Thoracic aorta (tissue), 2 donors: ENCODE data around the gene TAS2R60. TPM values are rescaled to one million over a fixed set of nuclear protein-coding genes. Genes with fewer than 3 reads are reported as not detected.
A peak's percentile ranks its signal among the peaks of the same experiment; 100 is the strongest.

Experiments used
- ATAC-seq: fragments of 150-250 bp; one replicate; pipeline ENCODE4 v1.8.0; 2017; ENCODE audit warnings: low read depth; ENCODE audit not compliant: insufficient number of reproducible peaks, low FRiP score
- DNase-seq: peaks from one replicate; pipeline ENCODE4 v3.0.0-alpha.2; 2020; ENCODE audit warnings: low spot score
- H3K27ac ChIP-seq, 2 donors: fragments of 200-600 bp; sonication (generic); 1 replicate in 1 of 2; 2 replicates in 1 of 2; pipeline ENCODE4 v1.5.1; 2016; ENCODE audit warnings: mild to moderate bottlenecking in 2 of 2, moderate library complexity in 2 of 2
- H3K27me3 ChIP-seq: fragments of 200-600 bp; sonication (generic); replicated peaks from 2 replicates; pipeline ENCODE4 v1.6.0; 2016; ENCODE audit warnings: mild to moderate bottlenecking; ENCODE audit not compliant: insufficient read depth
- H3K36me3 ChIP-seq: fragments of 200-600 bp; sonication (generic); one replicate; pipeline ENCODE4 v1.5.1; 2016
- H3K4me1 ChIP-seq, 2 donors: fragments of 200-600 bp; sonication (generic); 1 replicate in 1 of 2; 2 replicates in 1 of 2; pipeline versions ENCODE4 v1.5.1 to v1.6.0; 2016; ENCODE audit warnings: low read depth in 2 of 2, mild to moderate bottlenecking in 1 of 2; ENCODE audit not compliant: control insufficient read depth in 1 of 2
- H3K4me3 ChIP-seq: fragments of 200-600 bp; sonication (generic); 2 replicates; pipeline ENCODE4 v1.5.1; 2016; ENCODE audit warnings: mild to moderate bottlenecking
- H3K9me3 ChIP-seq: fragments of 200-600 bp; sonication (generic); 2 replicates; pipeline ENCODE4 v1.5.1; 2016
- CTCF ChIP-seq: fragments of 200-600 bp; sonication (generic); IDR thresholded peaks from one replicate; pipeline ENCODE4 v1.5.1; 2019; ENCODE audit warnings: antibody characterized with exemption
- total RNA-seq, 2 donors: library from RNA; depleted of rRNA; stranded (reverse); fragments of >200 nt; gene quantifications; one replicate each; pipeline versions ENCODE4 v1.1.0 to v1.2.3, GENCODE V29; 2016

TAS2R60 gene, protein sequence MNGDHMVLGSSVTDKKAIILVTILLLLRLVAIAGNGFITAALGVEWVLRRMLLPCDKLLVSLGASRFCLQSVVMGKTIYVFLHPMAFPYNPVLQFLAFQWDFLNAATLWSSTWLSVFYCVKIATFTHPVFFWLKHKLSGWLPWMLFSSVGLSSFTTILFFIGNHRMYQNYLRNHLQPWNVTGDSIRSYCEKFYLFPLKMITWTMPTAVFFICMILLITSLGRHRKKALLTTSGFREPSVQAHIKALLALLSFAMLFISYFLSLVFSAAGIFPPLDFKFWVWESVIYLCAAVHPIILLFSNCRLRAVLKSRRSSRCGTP
- 1 to 10 TPM in 1 of 2 donors, not detected in 1; 8.5 TPM for total RNA-seq

DNA sequence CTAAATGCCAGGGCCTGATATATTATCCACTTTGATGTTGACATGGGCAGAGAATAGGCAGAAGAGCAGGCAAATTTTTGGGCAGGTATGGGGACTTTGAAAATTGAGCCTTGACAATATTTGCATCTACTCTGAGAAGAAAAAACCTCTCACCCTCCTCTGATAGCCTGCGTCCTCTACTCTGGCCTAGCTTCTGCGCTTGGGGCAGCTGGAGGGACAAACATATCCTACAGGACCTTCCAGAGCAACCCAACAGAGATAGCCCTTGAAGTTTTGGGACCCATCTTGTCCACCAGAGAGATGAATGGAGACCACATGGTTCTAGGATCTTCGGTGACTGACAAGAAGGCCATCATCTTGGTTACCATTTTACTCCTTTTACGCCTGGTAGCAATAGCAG is at the start of gene TAS2R60:
TAS2R60 (plus strand) TSS at position 301 of the 400 bp plus-strand sequence; CDS start at position 301, 0 bp downstream.
- ATAC-seq, result no peak
- TF ChIP-seq CTCF, result no peak
- no peaks in the 10 kb centered on the region for H3K9me3 ChIP-seq
- no peaks in the 10 kb centered on the region for H3K36me3 ChIP-seq
- H3K27me3 ChIP-seq, result no peaks in the 10 kb centered on the region
- no peak for DNase-seq
- no peak within 1 kb of the TSS for H3K27ac ChIP-seq
- no peaks in the 10 kb centered on the region for H3K4me1 ChIP-seq
- no peak within 1 kb of the TSS for H3K4me3 ChIP-seq

GRCh38 chr7:143394068-143394467 is 49.2 kb upstream of the TAS2R60 start:
- DNase-seq (no peak), ATAC-seq (no peak)
- Histone ChIP-seq H3K4me3 (no peak overlapping the region), H3K9me3 (no peaks in the 10 kb centered on the region), H3K36me3 (peaks cover 17% of the 10 kb centered on the region), H3K27ac (peak overlapping the region; percentile 98 to 100), H3K27me3 (no peaks in the 10 kb centered on the region), H3K4me1 (peaks cover 38 to 69% of the 10 kb centered on the region in 2 donors)
- TF ChIP-seq CTCF, result no peak

GRCh38 chr7:143394777-143395176 is 48.5 kb upstream of the TAS2R60 start:
- Histone ChIP-seq H3K4me1 (peaks cover 38 to 62% of the 10 kb centered on the region in 2 donors), H3K36me3 (peaks cover 10% of the 10 kb centered on the region)

GRCh38 chr7:143395187-143396149 is 47.8 kb upstream of the TAS2R60 start:
- DNase-seq (no peak), ATAC-seq (no peak)
- H3K27ac ChIP-seq, result peak overlapping the region; percentile 28 to 31
- peaks cover 4% of the 10 kb centered on the region for H3K36me3 ChIP-seq
- peaks cover 37 to 55% of the 10 kb centered on the region in 2 donors for H3K4me1 ChIP-seq
- H3K4me3 ChIP-seq, result no peak overlapping the region
- TF ChIP-seq CTCF, result no peak
- no peaks in the 10 kb centered on the region for H3K9me3 ChIP-seq
- H3K27me3 ChIP-seq, result no peaks in the 10 kb centered on the region

More at GRCh38 chr7:143394777-143395176, 48.5 kb upstream of the TAS2R60 start:
- no peak overlapping the region for H3K27ac ChIP-seq
- no peak for DNase-seq
- H3K9me3 ChIP-seq, result no peaks in the 10 kb centered on the region
- TF ChIP-seq CTCF, result no peak
- no peak overlapping the region for H3K4me3 ChIP-seq
- no peaks in the 10 kb centered on the region for H3K27me3 ChIP-seq
- ATAC-seq, result no peak

DNA sequence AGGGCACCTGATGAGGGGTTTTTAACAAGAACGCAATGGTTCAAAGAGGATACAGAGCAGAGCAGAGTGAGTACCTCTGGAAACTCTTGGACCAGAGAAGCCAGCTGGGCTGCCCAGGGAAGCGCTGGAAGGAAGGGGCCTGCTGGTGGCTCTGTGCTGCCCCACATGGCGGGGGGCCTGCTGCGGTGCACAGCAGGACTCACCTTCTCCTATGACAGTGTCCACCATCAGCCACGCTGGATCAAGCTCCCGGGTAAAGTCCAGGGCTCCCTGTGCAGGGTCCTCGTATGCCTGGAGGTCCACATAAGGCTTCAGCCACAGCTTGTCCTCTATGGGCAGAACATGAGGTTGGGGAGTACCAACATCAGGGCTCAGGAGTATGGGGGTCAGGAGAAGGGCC is 47.1 kb upstream of the TAS2R60 start:
- no peaks in the 10 kb centered on the region for H3K9me3 ChIP-seq
- no peak overlapping the region for H3K4me3 ChIP-seq
- H3K4me1 ChIP-seq, result peaks cover 30 to 48% of the 10 kb centered on the region in 2 donors
- H3K27me3 ChIP-seq, result no peaks in the 10 kb centered on the region
- no peak for DNase-seq
- H3K27ac ChIP-seq, result peak overlapping the region; percentile 28 to 31
- no peaks in the 10 kb centered on the region for H3K36me3 ChIP-seq
- no peak for ATAC-seq
- no peak for TF ChIP-seq CTCF
